ENCODE results near the gene SLC26A5.
A peak's percentile ranks its signal among the peaks of the same experiment; 100 is the strongest.

Gene SLC26A5

GRCh38 chr7:103388469-103389140, 57.4 kb downstream of the SLC26A5 start:
- Histone ChIP-seq H2BK5ac (ENCODE audit: low read depth, low read length, poor library complexity) (no peak overlapping the region), H2BK12ac (ENCODE audit: low read length) (no peak overlapping the region), H3K79me2 (ENCODE audit: control insufficient read depth, insufficient read depth, low read length, poor library complexity) (no peaks in the 10 kb centered on the region), H3K9ac (ENCODE audit: low read length) (no peak overlapping the region), H3K14ac (ENCODE audit: low read length) (no peak overlapping the region), H3K4ac (ENCODE audit: low read depth, low read length) (no peak overlapping the region), H3K9me3 (ENCODE audit: insufficient read depth, low read depth, low read length) (no peaks in the 10 kb centered on the region), H4K91ac (ENCODE audit: low read depth, low read length) (no peak overlapping the region), H2AFZ (ENCODE audit: insufficient read depth, low read length, poor library complexity) (no peak overlapping the region), H3K27me3 (ENCODE audit: insufficient read depth, low read length) (no peaks in the 10 kb centered on the region), H3K23ac (ENCODE audit: low read length) (no peak overlapping the region), H3K79me1 (ENCODE audit: low read length) (no peaks in the 10 kb centered on the region), H3K36me3 (ENCODE audit: control insufficient read depth in 1 of 2, insufficient read depth in 2 of 2, low read length in 2 of 2) (no peaks in the 10 kb centered on the region), H4K8ac (ENCODE audit: low read depth, low read length) (no peak overlapping the region), H4K12ac (ENCODE audit: low read depth, low read length) (no peak overlapping the region), H3K4me1 (ENCODE audit: control insufficient read depth in 1 of 2, insufficient read depth in 2 of 2, low read length in 2 of 2) (no peaks in the 10 kb centered on the region), H3K18ac (ENCODE audit: low read length) (no peak overlapping the region), H3K4me3 (ENCODE audit: low read depth, low read length) (no peak overlapping the region), H2BK120ac (ENCODE audit: insufficient read depth, low read length, poor library complexity) (no peak overlapping the region), H3K27ac (ENCODE audit: low read depth, low read length) (no peak overlapping the region), H2AK5ac (ENCODE audit: low read length) (no peak overlapping the region), H3K4me2 (ENCODE audit: low read length) (no peak overlapping the region)
- no peak for DNase-seq
- WGBS (ENCODE audit: extremely low coverage, insufficient coverage, insufficient read length): no CpG with 5 or more reads among the region's 4 CpGs

- no peak overlapping the region for H2AK5ac ChIP-seq (ENCODE audit: low read length)
- H2BK120ac ChIP-seq (ENCODE audit: insufficient read depth, low read length, poor library complexity): no peak overlapping the region
- no peak overlapping the region for H4K8ac ChIP-seq (ENCODE audit: low read depth, low read length)
- H4K91ac ChIP-seq (ENCODE audit: low read depth, low read length): no peak overlapping the region
- no peak overlapping the region for H3K18ac ChIP-seq (ENCODE audit: low read length)
- no peak overlapping the region for H3K14ac ChIP-seq (ENCODE audit: low read length)
- H3K4me3 ChIP-seq (ENCODE audit: low read depth, low read length): no peak overlapping the region
- H3K4ac ChIP-seq (ENCODE audit: low read depth, low read length): no peak overlapping the region
- H2BK12ac ChIP-seq (ENCODE audit: low read length): no peak overlapping the region
- H3K36me3 ChIP-seq (ENCODE audit: control insufficient read depth in 1 of 2, insufficient read depth in 2 of 2, low read length in 2 of 2): no peaks in the 10 kb centered on the region
- no peak overlapping the region for H3K9ac ChIP-seq (ENCODE audit: low read length)
- no peaks in the 10 kb centered on the region for H3K27me3 ChIP-seq (ENCODE audit: insufficient read depth, low read length)
- no peak overlapping the region for H3K23ac ChIP-seq (ENCODE audit: low read length)
- DNase-seq: no peak
- H4K12ac ChIP-seq (ENCODE audit: low read depth, low read length): no peak overlapping the region
- no peaks in the 10 kb centered on the region for H3K9me3 ChIP-seq (ENCODE audit: insufficient read depth, low read depth, low read length)
- no peak overlapping the region for H3K27ac ChIP-seq (ENCODE audit: low read depth, low read length)
- H3K4me1 ChIP-seq (ENCODE audit: control insufficient read depth in 1 of 2, insufficient read depth in 2 of 2, low read length in 2 of 2): no peaks in the 10 kb centered on the region
- WGBS (ENCODE audit: extremely low coverage, insufficient coverage, insufficient read length): no CpG with 5 or more reads among the region's 1 CpG
- H3K4me2 ChIP-seq (ENCODE audit: low read length): no peak overlapping the region
- no peak overlapping the region for H2BK5ac ChIP-seq (ENCODE audit: low read depth, low read length, poor library complexity)
- H2AFZ ChIP-seq (ENCODE audit: insufficient read depth, low read length, poor library complexity): no peak overlapping the region
- no peaks in the 10 kb centered on the region for H3K79me2 ChIP-seq (ENCODE audit: control insufficient read depth, insufficient read depth, low read length, poor library complexity)
- H3K79me1 ChIP-seq (ENCODE audit: low read length): no peaks in the 10 kb centered on the region
Measured at GRCh38 chr7:103387242-103387641, 58.8 kb downstream of the SLC26A5 start.

- no peak overlapping the region for H3K4me3 ChIP-seq (ENCODE audit: low read depth, low read length)
- no peak overlapping the region for H3K23ac ChIP-seq (ENCODE audit: low read length)
- H3K4me1 ChIP-seq (ENCODE audit: control insufficient read depth in 1 of 2, insufficient read depth in 2 of 2, low read length in 2 of 2): no peaks in the 10 kb centered on the region
- no peak overlapping the region for H3K4ac ChIP-seq (ENCODE audit: low read depth, low read length)
- H3K79me2 ChIP-seq (ENCODE audit: control insufficient read depth, insufficient read depth, low read length, poor library complexity): no peaks in the 10 kb centered on the region
- no peak overlapping the region for H3K14ac ChIP-seq (ENCODE audit: low read length)
- no peak overlapping the region for H4K8ac ChIP-seq (ENCODE audit: low read depth, low read length)
- 100% methylated on average over 1 of the region's 5 CpGs for WGBS (ENCODE audit: extremely low coverage, insufficient coverage, insufficient read length)
- H2AK5ac ChIP-seq (ENCODE audit: low read length): no peak overlapping the region
- H3K9ac ChIP-seq (ENCODE audit: low read length): no peak overlapping the region
- H4K12ac ChIP-seq (ENCODE audit: low read depth, low read length): no peak overlapping the region
- no peak overlapping the region for H2AFZ ChIP-seq (ENCODE audit: insufficient read depth, low read length, poor library complexity)
- H4K91ac ChIP-seq (ENCODE audit: low read depth, low read length): no peak overlapping the region
- no peak for DNase-seq
- H3K36me3 ChIP-seq (ENCODE audit: control insufficient read depth in 1 of 2, insufficient read depth in 2 of 2, low read length in 2 of 2): no peaks in the 10 kb centered on the region
- H2BK5ac ChIP-seq (ENCODE audit: low read depth, low read length, poor library complexity): no peak overlapping the region
- H2BK120ac ChIP-seq (ENCODE audit: insufficient read depth, low read length, poor library complexity): no peak overlapping the region
- no peaks in the 10 kb centered on the region for H3K27me3 ChIP-seq (ENCODE audit: insufficient read depth, low read length)
- H3K27ac ChIP-seq (ENCODE audit: low read depth, low read length): no peak overlapping the region
- H3K79me1 ChIP-seq (ENCODE audit: low read length): no peaks in the 10 kb centered on the region
- no peak overlapping the region for H3K18ac ChIP-seq (ENCODE audit: low read length)
- H3K9me3 ChIP-seq (ENCODE audit: insufficient read depth, low read depth, low read length): peaks cover 2% of the 10 kb centered on the region
- no peak overlapping the region for H2BK12ac ChIP-seq (ENCODE audit: low read length)
- H3K4me2 ChIP-seq (ENCODE audit: low read length): no peak overlapping the region
Measured at GRCh38 chr7:103382032-103382402, 64.0 kb downstream of the SLC26A5 start.

GRCh38 chr7:103381280-103382031, 64.6 kb downstream of the SLC26A5 start:
- H2AFZ ChIP-seq (ENCODE audit: insufficient read depth, low read length, poor library complexity): no peak overlapping the region
- H3K18ac ChIP-seq (ENCODE audit: low read length): no peak overlapping the region
- H3K4me1 ChIP-seq (ENCODE audit: control insufficient read depth in 1 of 2, insufficient read depth in 2 of 2, low read length in 2 of 2): no peaks in the 10 kb centered on the region
- H4K91ac ChIP-seq (ENCODE audit: low read depth, low read length): no peak overlapping the region
- no peak overlapping the region for H4K8ac ChIP-seq (ENCODE audit: low read depth, low read length)
- H2BK12ac ChIP-seq (ENCODE audit: low read length): no peak overlapping the region
- H2BK5ac ChIP-seq (ENCODE audit: low read depth, low read length, poor library complexity): no peak overlapping the region
- no peaks in the 10 kb centered on the region for H3K79me2 ChIP-seq (ENCODE audit: control insufficient read depth, insufficient read depth, low read length, poor library complexity)
- no peaks in the 10 kb centered on the region for H3K27me3 ChIP-seq (ENCODE audit: insufficient read depth, low read length)
- WGBS (ENCODE audit: extremely low coverage, insufficient coverage, insufficient read length): 100% methylated on average over 2 of the region's 4 CpGs
- no peak for DNase-seq
- H3K9ac ChIP-seq (ENCODE audit: low read length): no peak overlapping the region
- H2AK5ac ChIP-seq (ENCODE audit: low read length): no peak overlapping the region
- no peaks in the 10 kb centered on the region for H3K79me1 ChIP-seq (ENCODE audit: low read length)
- H3K23ac ChIP-seq (ENCODE audit: low read length): peak overlapping the region; percentile 54
- H2BK120ac ChIP-seq (ENCODE audit: insufficient read depth, low read length, poor library complexity): no peak overlapping the region
- H3K9me3 ChIP-seq (ENCODE audit: insufficient read depth, low read depth, low read length): peaks cover 2% of the 10 kb centered on the region
- no peak overlapping the region for H3K4me3 ChIP-seq (ENCODE audit: low read depth, low read length)
- H3K36me3 ChIP-seq (ENCODE audit: control insufficient read depth in 1 of 2, insufficient read depth in 2 of 2, low read length in 2 of 2): no peaks in the 10 kb centered on the region
- H3K4ac ChIP-seq (ENCODE audit: low read depth, low read length): no peak overlapping the region
- H3K4me2 ChIP-seq (ENCODE audit: low read length): no peak overlapping the region
- H3K27ac ChIP-seq (ENCODE audit: low read depth, low read length): no peak overlapping the region
- H4K12ac ChIP-seq (ENCODE audit: low read depth, low read length): no peak overlapping the region
- no peak overlapping the region for H3K14ac ChIP-seq (ENCODE audit: low read length)
